ENCODE measurements around the gene HSPB9.

DNA sequence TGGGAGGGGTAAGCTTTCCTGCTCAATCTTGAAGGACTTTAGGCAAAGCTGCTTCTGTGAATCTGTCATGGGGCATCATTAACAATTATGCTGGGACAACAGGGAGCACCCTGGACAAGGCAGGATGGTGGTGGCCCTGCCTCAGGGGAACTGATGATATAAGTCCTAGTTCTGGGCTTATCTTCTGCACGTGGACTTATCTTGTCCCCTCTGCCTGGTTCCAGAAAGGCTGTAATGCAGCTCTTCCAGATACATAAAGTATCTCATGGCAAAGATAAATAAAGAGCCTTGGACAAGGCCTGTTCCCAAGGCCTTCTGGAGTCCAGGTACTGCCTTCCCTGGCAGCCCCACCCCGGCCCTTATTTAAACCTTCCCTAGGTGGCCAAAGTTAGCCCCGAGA lies 18.3 kb upstream of the HSPB9 start:
- no peak for TF ChIP-seq SNAPC5 (CRISPR knock-in tag; IDR thresholded peaks at IDR 0.05)
- TF ChIP-seq ZNF609 (CRISPR knock-in tag; IDR thresholded peaks at IDR 0.05; ENCODE audit: borderline replicate concordance), result no peak
- TF ChIP-seq, protein P1, sequence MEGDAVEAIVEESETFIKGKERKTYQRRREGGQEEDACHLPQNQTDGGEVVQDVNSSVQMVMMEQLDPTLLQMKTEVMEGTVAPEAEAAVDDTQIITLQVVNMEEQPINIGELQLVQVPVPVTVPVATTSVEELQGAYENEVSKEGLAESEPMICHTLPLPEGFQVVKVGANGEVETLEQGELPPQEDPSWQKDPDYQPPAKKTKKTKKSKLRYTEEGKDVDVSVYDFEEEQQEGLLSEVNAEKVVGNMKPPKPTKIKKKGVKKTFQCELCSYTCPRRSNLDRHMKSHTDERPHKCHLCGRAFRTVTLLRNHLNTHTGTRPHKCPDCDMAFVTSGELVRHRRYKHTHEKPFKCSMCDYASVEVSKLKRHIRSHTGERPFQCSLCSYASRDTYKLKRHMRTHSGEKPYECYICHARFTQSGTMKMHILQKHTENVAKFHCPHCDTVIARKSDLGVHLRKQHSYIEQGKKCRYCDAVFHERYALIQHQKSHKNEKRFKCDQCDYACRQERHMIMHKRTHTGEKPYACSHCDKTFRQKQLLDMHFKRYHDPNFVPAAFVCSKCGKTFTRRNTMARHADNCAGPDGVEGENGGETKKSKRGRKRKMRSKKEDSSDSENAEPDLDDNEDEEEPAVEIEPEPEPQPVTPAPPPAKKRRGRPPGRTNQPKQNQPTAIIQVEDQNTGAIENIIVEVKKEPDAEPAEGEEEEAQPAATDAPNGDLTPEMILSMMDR (IDR thresholded peaks at IDR 0.05 in 2 of 3, conservative IDR thresholded peaks at IDR 0.05 in 1 of 3; ENCODE audit: insufficient read depth in 2 of 3, low read depth in 1 of 3, low read length in 3 of 3), result no peak
- TF ChIP-seq TAF1 (IDR thresholded peaks at IDR 0.05; ENCODE audit: control insufficient read depth, extremely low read depth, insufficient read depth, low read length, severe bottlenecking), result no peak
- TF ChIP-seq HDAC6 (IDR thresholded peaks at IDR 0.05; ENCODE audit: low read depth, low read length), result no peak
- TF ChIP-seq ZNF263 (CRISPR knock-in tag; IDR thresholded peaks at IDR 0.05; ENCODE audit: borderline replicate concordance), result no peak
- no peak for TF ChIP-seq NEUROD1 (IDR thresholded peaks at IDR 0.05; ENCODE audit: borderline replicate concordance, low read depth, low read length, partially characterized antibody)
- no peak for TF ChIP-seq MAZ (CRISPR knock-in tag; conservative IDR thresholded peaks at IDR 0.05 in 1 of 2, IDR thresholded peaks at IDR 0.05 in 1 of 2)
- TF ChIP-seq, protein P2, sequence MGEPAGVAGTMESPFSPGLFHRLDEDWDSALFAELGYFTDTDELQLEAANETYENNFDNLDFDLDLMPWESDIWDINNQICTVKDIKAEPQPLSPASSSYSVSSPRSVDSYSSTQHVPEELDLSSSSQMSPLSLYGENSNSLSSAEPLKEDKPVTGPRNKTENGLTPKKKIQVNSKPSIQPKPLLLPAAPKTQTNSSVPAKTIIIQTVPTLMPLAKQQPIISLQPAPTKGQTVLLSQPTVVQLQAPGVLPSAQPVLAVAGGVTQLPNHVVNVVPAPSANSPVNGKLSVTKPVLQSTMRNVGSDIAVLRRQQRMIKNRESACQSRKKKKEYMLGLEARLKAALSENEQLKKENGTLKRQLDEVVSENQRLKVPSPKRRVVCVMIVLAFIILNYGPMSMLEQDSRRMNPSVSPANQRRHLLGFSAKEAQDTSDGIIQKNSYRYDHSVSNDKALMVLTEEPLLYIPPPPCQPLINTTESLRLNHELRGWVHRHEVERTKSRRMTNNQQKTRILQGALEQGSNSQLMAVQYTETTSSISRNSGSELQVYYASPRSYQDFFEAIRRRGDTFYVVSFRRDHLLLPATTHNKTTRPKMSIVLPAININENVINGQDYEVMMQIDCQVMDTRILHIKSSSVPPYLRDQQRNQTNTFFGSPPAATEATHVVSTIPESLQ (CRISPR knock-in tag; IDR thresholded peaks at IDR 0.05), result no peak
